K562 (cell line): Measurements from ENCODE around the gene FHIT. TPM values are rescaled to one million over a fixed set of nuclear protein-coding genes. Genes with fewer than 3 reads are reported as not detected.

Experiments used
- ATAC-seq: fragments of 200-7000 bp; cut with Tn5 transposase; 3 replicates; pipeline ENCODE4 v1.9.1; 2020; ENCODE audit warnings: moderate library complexity
- BruUV-seq: library from RNA; stranded (reverse); fragments of 400-500 nt; replicated peaks from 2 replicates; lab custom pipeline; 2021; lab: Mats Ljungman, UMichigan
- CTCF ChIA-PET: fragments of 300-600 bp; formaldehyde crosslinking; extraction: SDS; loops from one replicate; lab custom pipeline; 2021; ENCODE audit warnings: low intra/inter-chr PET ratio; lab: Yijun Ruan, JAX
- POLR2A ChIA-PET: fragments of 300-600, 350-650 bp; sonication (Branson Sonifier 250); formaldehyde crosslinking; extraction: SDS; loops from one replicate; lab custom pipeline; 2021; ENCODE audit warnings: antibody characterized with exemption, inconsistent platforms; lab: Yijun Ruan, JAX
- DNase-seq, 4 experiments: peaks; one replicate each; pipeline versions ENCODE4 v3.0.0 to v3.0.0-alpha.2; 2011 to 2018; ENCODE audit warnings: low spot score in 3 of 4, mixed read lengths in 3 of 4; ENCODE audit errors: extremely low read depth in 1 of 4
- FAIRE-seq: peaks from 2 replicates; lab custom pipeline; 2011; peaks lifted over from hg19 to GRCh38; lab: Jason Lieb, UNC
- H2AFZ ChIP-seq: 2 replicates; pipeline ENCODE4 v1.6.0; 2011; ENCODE audit warnings: low read depth, low read length, control low read depth, inconsistent platforms
- H3K27ac ChIP-seq: fragments of 200-600 bp; 3 replicates; pipeline ENCODE4 v1.8.0; 2011; ENCODE audit warnings: low read depth, mild to moderate bottlenecking, control low read depth, inconsistent platforms, low read length, moderate library complexity, mixed read lengths; ENCODE audit errors: extremely low read depth
- H3K27me3 ChIP-seq, 2 experiments: fragments of 300-600 bp in 1 of 2; 2 replicates in 1 of 2; 3 replicates in 1 of 2; pipeline versions ENCODE4 v1.6.0 to v1.8.0; 2011; ENCODE audit warnings: inconsistent platforms in 2 of 2, low read length in 2 of 2, mild to moderate bottlenecking in 1 of 2, mixed read lengths in 1 of 2, moderate library complexity in 1 of 2; ENCODE audit not compliant: control insufficient read depth in 2 of 2, insufficient read depth in 2 of 2
- H3K36me3 ChIP-seq: fragments of 300-600 bp; 3 replicates; pipeline ENCODE4 v1.8.0; 2011; ENCODE audit warnings: mild to moderate bottlenecking, low read length, inconsistent platforms; ENCODE audit not compliant: control insufficient read depth, insufficient read depth
- H3K4me1 ChIP-seq, 2 experiments: fragments of 200-600 bp in 1 of 2; replicated peaks in 1 of 2; 2 replicates in 1 of 2; 3 replicates in 1 of 2; pipeline versions ENCODE4 v1.5.1 to v1.8.0; 2011; ENCODE audit warnings: inconsistent platforms in 2 of 2, low read length in 2 of 2, mild to moderate bottlenecking in 1 of 2, mixed read lengths in 1 of 2, moderate library complexity in 1 of 2; ENCODE audit not compliant: control insufficient read depth in 2 of 2, insufficient read depth in 2 of 2
- H3K4me2 ChIP-seq: 2 replicates; pipeline ENCODE4 v1.6.1; 2011; ENCODE audit warnings: low read length, control low read depth, inconsistent platforms, mixed read lengths; ENCODE audit not compliant: insufficient read depth
- H3K4me3 ChIP-seq: fragments of 200-600 bp; sonication (generic), shearing (Covaris generic); 2 replicates; pipeline ENCODE4 v1.5.1; 2016; ENCODE audit warnings: control low read depth, inconsistent platforms
- H3K79me2 ChIP-seq: fragments of 200-600 bp; 3 replicates; pipeline ENCODE4 v1.8.0; 2011; ENCODE audit warnings: low read length, inconsistent platforms; ENCODE audit not compliant: control insufficient read depth, insufficient read depth
- H3K9ac ChIP-seq, 2 experiments: 2 replicates each; pipeline versions ENCODE4 v1.6.0 to v1.6.1; 2011; ENCODE audit warnings: low read depth in 2 of 2, low read length in 2 of 2, control low read depth in 1 of 2, inconsistent platforms in 1 of 2, mild to moderate bottlenecking in 1 of 2, mixed read lengths in 1 of 2; ENCODE audit not compliant: insufficient read depth in 1 of 2
- H3K9me1 ChIP-seq: one replicate; pipeline ENCODE4 v1.6.0; 2011; ENCODE audit warnings: inconsistent platforms, mild to moderate bottlenecking, low read length, moderate library complexity; ENCODE audit not compliant: control insufficient read depth, insufficient read depth
- H3K9me3 ChIP-seq: replicated peaks from 2 replicates; pipeline ENCODE4 v1.5.1; 2011; ENCODE audit warnings: low read depth, low read length, inconsistent platforms; ENCODE audit not compliant: control insufficient read depth, insufficient read depth
- H4K20me1 ChIP-seq: replicated peaks from 2 replicates; pipeline ENCODE4 v1.6.1; 2011; ENCODE audit warnings: low read length, inconsistent platforms, mixed read lengths; ENCODE audit not compliant: control insufficient read depth, insufficient read depth
- ADNP ChIP-seq: fragments of 200-800 bp; sonication (Bioruptor generic); IDR thresholded peaks from 2 replicates; pipeline ENCODE4 v1.6.1; 2016; ENCODE audit warnings: missing genetic modification characterization, missing compliant biosample characterization
- BACH1 ChIP-seq: fragments of 200-800 bp; sonication (Bioruptor generic); IDR thresholded peaks from 2 replicates; pipeline ENCODE4 v1.6.1; 2016; ENCODE audit warnings: missing genetic modification characterization, missing compliant biosample characterization
- GABPB2 ChIP-seq: fragments of 250-450 bp; sonication (Bioruptor Pico); conservative IDR thresholded peaks from 2 replicates; pipeline ENCODE4 v1.5.1; 2021; ENCODE audit warnings: mild to moderate bottlenecking
- HNRNPK ChIP-seq: fragments of 200-400 bp; formaldehyde crosslinking; IDR thresholded peaks from one replicate; pipeline ENCODE4 v1.6.1; 2018; ENCODE audit warnings: mild to moderate bottlenecking, low read depth, low read length; ENCODE audit not compliant: poor library complexity, severe bottlenecking
- JUND ChIP-seq, 2 experiments: IDR thresholded peaks; 2 replicates in 1 of 2; 3 replicates in 1 of 2; pipeline ENCODE4 v1.6.1; 2011; ENCODE audit warnings: borderline replicate concordance in 2 of 2, low read depth in 2 of 2, low read length in 2 of 2, improper control_type of control experiment in 1 of 2, missing biosample characterization in 1 of 2, missing genetic modification characterization in 1 of 2, missing genetic modification reagents in 1 of 2
- KLF16 ChIP-seq: IDR thresholded peaks from 2 replicates; pipeline ENCODE4 v1.6.1; 2016; ENCODE audit warnings: antibody characterized with exemption
- NR2C1 ChIP-seq, 2 experiments: fragments of 450-650 bp; IDR thresholded peaks; 2 replicates each; pipeline ENCODE4 v1.6.1; 2017; ENCODE audit warnings: mild to moderate bottlenecking in 2 of 2, antibody characterized with exemption in 1 of 2, inconsistent platforms in 1 of 2, missing compliant biosample characterization in 1 of 2, missing genetic modification characterization in 1 of 2
- RBM25 ChIP-seq: fragments of 200-400 bp; formaldehyde crosslinking; IDR thresholded peaks from 2 replicates; pipeline ENCODE4 v1.6.1; 2018; ENCODE audit warnings: low read length, low read depth, moderate library complexity; ENCODE audit not compliant: severe bottlenecking
- SMARCA4 ChIP-seq: fragments of 450-650 bp; IDR thresholded peaks from 2 replicates; pipeline ENCODE4 v1.6.1; 2016
- SMARCA5 ChIP-seq: fragments of 450-650 bp; IDR thresholded peaks from 2 replicates; pipeline ENCODE4 v1.6.1; 2016
- SRSF3 ChIP-seq: fragments of 200-400 bp; formaldehyde crosslinking; IDR thresholded peaks from 2 replicates; pipeline ENCODE4 v1.6.1; 2016; ENCODE audit warnings: mild to moderate bottlenecking, low read length, moderate library complexity; ENCODE audit not compliant: insufficient read depth
- TCFL5 ChIP-seq: fragments of 250-450 bp; sonication (Bioruptor Pico); conservative IDR thresholded peaks from 2 replicates; pipeline ENCODE4 v1.6.1; 2021; ENCODE audit warnings: mild to moderate bottlenecking, moderate library complexity, matching md5 sums
- TGIF2 ChIP-seq: sonication (generic); formaldehyde crosslinking; IDR thresholded peaks from 2 replicates; pipeline ENCODE4 v1.8.1; 2022; ENCODE audit warnings: mild to moderate bottlenecking, missing genetic modification reagents, moderate library complexity
- XRCC5 ChIP-seq: fragments of 200-400 bp; formaldehyde crosslinking; IDR thresholded peaks from 2 replicates; pipeline ENCODE4 v1.6.1; 2017; ENCODE audit warnings: low read depth, mild to moderate bottlenecking, low read length
- ZNF174 ChIP-seq: fragments of 250-450 bp; sonication (Bioruptor Pico); IDR thresholded peaks from 2 replicates; pipeline ENCODE4 v1.4.0; 2020; ENCODE audit warnings: mild to moderate bottlenecking
- ZNF197 ChIP-seq: fragments of 200-800 bp; sonication (Bioruptor generic); IDR thresholded peaks from 2 replicates; pipeline ENCODE4 v1.6.1; 2016; ENCODE audit warnings: low read depth, missing genetic modification characterization, missing compliant biosample characterization
- ZNF217 ChIP-seq: sonication (generic); formaldehyde crosslinking; IDR thresholded peaks from 2 replicates; pipeline ENCODE4 v1.8.0; 2022; ENCODE audit warnings: mild to moderate bottlenecking, missing genetic modification reagents
- WGBS: fragments of 100-300 bp; shearing (Covaris generic); methylation state at CpG from one replicate; pipeline ENCODE4 v1.1.6; 2016; ENCODE audit warnings: low coverage, mixed read lengths; ENCODE audit not compliant: insufficient coverage; ENCODE audit errors: missing lambda C conversion rate; 5-methylcytosine and 5-hydroxymethylcytosine counted together
- in situ Hi-C: fragments of 300-500 bp; cut with MboI; formaldehyde crosslinking; loops from 4 replicates; pipeline ENCODE4 v1.15.0; 2018; ENCODE audit warnings: inconsistent platforms, mixed read lengths
- intact Hi-C: fragments of 100-400 bp; cut with micrococcal nuclease; formaldehyde crosslinking; loops from 2 replicates; pipeline ENCODE4 v1.14.2; 2022
- polyA plus RNA-seq, 8 experiments: library from polyadenylated mRNA; depleted of rRNA in 4 of 8; stranded (reverse) in 5 of 8; unstranded in 3 of 8; fragments of >200 nt; fragmentation: Nextera tagmentation in 2 of 8; fragmentation: Illumina TruSeq in 1 of 8; extraction: Ambion mirVana in 2 of 8; extraction: Trizol in 1 of 8; gene quantifications; 2 replicates each; pipeline versions ENCODE4 v1.2.1 to v1.2.3, GENCODE V29; 2011 to 2014; ENCODE audit warnings: inconsistent platforms in 1 of 8, missing spikeins in 1 of 8
- total RNA-seq, 7 experiments: library from RNA; depleted of rRNA in 6 of 7; stranded (reverse); fragments of >200 nt in 6 of 7; fragmentation: Illumina TruSeq in 2 of 7; extraction: Trizol in 2 of 7; gene quantifications; 2 replicates each; pipeline versions ENCODE4 v1.2.1 to v1.2.3, GENCODE V29; 2011 to 2021; ENCODE audit warnings: low replicate concordance in 1 of 7
- TF ChIP-seq, protein P1 (sequence below): fragments of 450-650 bp; formaldehyde crosslinking; IDR thresholded peaks from 2 replicates; pipeline ENCODE4 v1.4.0; 2020; ENCODE audit warnings: mild to moderate bottlenecking

FHIT gene
- total and polyA plus RNA-seq, 9 of the 15 experiments (the other 6 are each of a cell fraction or from before 2014, with no cell fraction given) = 1.7 to 9.1 (median 4.3) TPM

DNA sequence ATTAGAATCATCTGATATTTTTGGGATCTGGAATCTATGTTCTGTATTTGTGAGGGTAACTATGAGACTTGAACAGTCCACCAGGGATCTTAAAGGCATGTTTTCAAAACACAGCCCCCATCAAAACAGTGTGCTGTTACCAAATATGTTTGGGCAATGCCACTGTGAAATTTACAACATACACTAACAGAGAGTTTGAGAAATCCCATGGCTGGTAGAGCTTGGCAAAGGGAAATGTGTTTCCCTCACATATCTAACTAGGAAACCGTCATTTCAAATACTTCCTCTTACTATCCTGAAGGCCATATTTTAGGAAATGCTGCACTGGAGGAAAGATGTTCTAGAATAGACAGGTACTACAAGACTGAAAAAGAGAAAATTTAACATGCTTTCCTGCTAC, 607.4 kb downstream of the FHIT start:
- no peaks in the 10 kb centered on the region for H3K27me3 ChIP-seq
- no peak overlapping the region for H3K27ac ChIP-seq
- no peak overlapping the region for H3K4me3 ChIP-seq
- no peak for FAIRE-seq
- no peak overlapping the region for H3K4me2 ChIP-seq
- no peak for DNase-seq
- ChIA-PET POLR2A (no interaction called here), CTCF (no interaction called here)
- no peak overlapping the region for H2AFZ ChIP-seq
- no TSS peak for BruUV-seq
- H4K20me1 ChIP-seq = no peaks in the 10 kb centered on the region
- no peaks in the 10 kb centered on the region for H3K9me1 ChIP-seq
- WGBS = 60% methylated on average over 1 of the region's 1 CpG
- in situ Hi-C loops = no loop called here
- no peak for ATAC-seq
- intact Hi-C loops = no loop called here
- TF ChIP-seq RBM25 = no peak
- no peaks in the 10 kb centered on the region for H3K36me3 ChIP-seq
- no peak overlapping the region for H3K9ac ChIP-seq
- no peaks in the 10 kb centered on the region for H3K9me3 ChIP-seq
- H3K4me1 ChIP-seq = no peaks in the 10 kb centered on the region
- no peaks in the 10 kb centered on the region for H3K79me2 ChIP-seq

DNA sequence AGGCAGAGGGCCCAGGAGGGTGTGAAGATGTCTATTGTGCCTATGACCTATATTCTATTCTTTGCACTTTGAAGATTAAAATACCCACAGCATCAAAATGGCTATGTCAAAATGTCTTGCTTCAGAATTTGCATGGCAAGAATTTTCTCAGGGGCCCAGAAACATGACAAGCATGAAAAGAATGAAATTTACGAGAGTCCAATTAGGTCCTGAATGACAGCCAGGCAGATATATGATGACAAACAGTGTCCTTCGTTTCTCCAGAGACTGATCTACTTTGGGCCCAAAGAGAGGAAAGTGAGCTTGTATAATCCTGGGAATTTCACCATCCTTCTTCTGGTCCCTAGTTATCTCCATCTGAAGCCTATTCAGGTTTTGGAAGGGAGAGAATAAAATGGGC, 609.9 kb downstream of the FHIT start:
- H3K27me3 ChIP-seq = no peaks in the 10 kb centered on the region
- no peak overlapping the region for H3K4me3 ChIP-seq
- CTCF ChIA-PET = no interaction called here
- no peaks in the 10 kb centered on the region for H3K79me2 ChIP-seq
- intact Hi-C loops (no loop called here), in situ Hi-C loops (no loop called here)
- no peak overlapping the region for H3K27ac ChIP-seq
- H3K4me2 ChIP-seq = no peak overlapping the region
- no peaks in the 10 kb centered on the region for H3K4me1 ChIP-seq
- 0% methylated on average over 2 of the region's 2 CpGs for WGBS
- H4K20me1 ChIP-seq = no peaks in the 10 kb centered on the region
- no peak overlapping the region for H2AFZ ChIP-seq
- no peaks in the 10 kb centered on the region for H3K36me3 ChIP-seq
- no peak for DNase-seq
- H3K9ac ChIP-seq = no peak overlapping the region
- H3K9me1 ChIP-seq = no peaks in the 10 kb centered on the region
- FAIRE-seq = no peak
- POLR2A ChIA-PET = no interaction called here
- ATAC-seq = no peak
- no peaks in the 10 kb centered on the region for H3K9me3 ChIP-seq
- no TSS peak for BruUV-seq
- no peak for TF ChIP-seq SMARCA4
- TF ChIP-seq XRCC5 = no peak
- TF ChIP-seq JUND (IDR thresholded peaks at IDR 0.05; ENCODE audit: borderline replicate concordance, low read depth, low read length) = no peak
- no peak for TF ChIP-seq JUND (tag; IDR thresholded peaks at IDR 0.05; ENCODE audit: borderline replicate concordance, low read depth, low read length)
- TF ChIP-seq SRSF3 = no peak
- no peak for TF ChIP-seq ZNF197 (CRISPR knock-in tag)
- no peak for TF ChIP-seq ADNP (tag)
- no peak for TF ChIP-seq ZNF217 (CRISPR knock-in tag)
- TF ChIP-seq BACH1 = no peak
- no peak for TF ChIP-seq KLF16
- no peak for TF ChIP-seq HNRNPK
- TF ChIP-seq, protein P1, sequence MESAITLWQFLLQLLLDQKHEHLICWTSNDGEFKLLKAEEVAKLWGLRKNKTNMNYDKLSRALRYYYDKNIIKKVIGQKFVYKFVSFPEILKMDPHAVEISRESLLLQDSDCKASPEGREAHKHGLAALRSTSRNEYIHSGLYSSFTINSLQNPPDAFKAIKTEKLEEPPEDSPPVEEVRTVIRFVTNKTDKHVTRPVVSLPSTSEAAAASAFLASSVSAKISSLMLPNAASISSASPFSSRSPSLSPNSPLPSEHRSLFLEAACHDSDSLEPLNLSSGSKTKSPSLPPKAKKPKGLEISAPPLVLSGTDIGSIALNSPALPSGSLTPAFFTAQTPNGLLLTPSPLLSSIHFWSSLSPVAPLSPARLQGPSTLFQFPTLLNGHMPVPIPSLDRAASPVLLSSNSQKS = no peak
- no peak for TF ChIP-seq NR2C1 (IDR thresholded peaks at IDR 0.05)
- TF ChIP-seq NR2C1 (tag; IDR thresholded peaks at IDR 0.05) = no peak
- no peak for TF ChIP-seq TCFL5 (CRISPR knock-in tag)
- TF ChIP-seq TGIF2 (CRISPR knock-in tag) = no peak
- TF ChIP-seq GABPB2 (CRISPR knock-in tag) = no peak
- no peak for TF ChIP-seq SMARCA5
- no peak for TF ChIP-seq ZNF174 (CRISPR knock-in tag)
